K562 (cell line): ENCODE data around the gene PPT2. TPM values are rescaled to one million over a fixed set of nuclear protein-coding genes. Genes with fewer than 3 reads are reported as not detected.
A peak's percentile ranks its signal among the peaks of the same experiment; 100 is the strongest.

ENCODE experiments used
- ATAC-seq: fragments of 200-7000 bp; cut with Tn5 transposase; 3 replicates; pipeline ENCODE4 v1.9.1; 2020; ENCODE audit warnings: moderate library complexity
- BruUV-seq: library from RNA; stranded (reverse); fragments of 400-500 nt; replicated peaks from 2 replicates; lab custom pipeline; 2021; lab: Mats Ljungman, UMichigan
- CTCF ChIA-PET: fragments of 300-600 bp; formaldehyde crosslinking; extraction: SDS; loops from one replicate; lab custom pipeline; 2021; ENCODE audit warnings: low intra/inter-chr PET ratio; lab: Yijun Ruan, JAX
- POLR2A ChIA-PET: fragments of 300-600, 350-650 bp; sonication (Branson Sonifier 250); formaldehyde crosslinking; extraction: SDS; loops from one replicate; lab custom pipeline; 2021; ENCODE audit warnings: antibody characterized with exemption, inconsistent platforms; lab: Yijun Ruan, JAX
- DNase-seq, 4 experiments: peaks; one replicate each; pipeline versions ENCODE4 v3.0.0 to v3.0.0-alpha.2; 2011 to 2018; ENCODE audit warnings: low spot score in 3 of 4, mixed read lengths in 3 of 4; ENCODE audit errors: extremely low read depth in 1 of 4
- FAIRE-seq: peaks from 2 replicates; lab custom pipeline; 2011; peaks lifted over from hg19 to GRCh38; lab: Jason Lieb, UNC
- H2AFZ ChIP-seq: 2 replicates; pipeline ENCODE4 v1.6.0; 2011; ENCODE audit warnings: low read depth, low read length, control low read depth, inconsistent platforms
- H3K27ac ChIP-seq: fragments of 200-600 bp; 3 replicates; pipeline ENCODE4 v1.8.0; 2011; ENCODE audit warnings: low read depth, mild to moderate bottlenecking, control low read depth, inconsistent platforms, low read length, moderate library complexity, mixed read lengths; ENCODE audit errors: extremely low read depth
- H3K27me3 ChIP-seq, 2 experiments: fragments of 300-600 bp in 1 of 2; 2 replicates in 1 of 2; 3 replicates in 1 of 2; pipeline versions ENCODE4 v1.6.0 to v1.8.0; 2011; ENCODE audit warnings: inconsistent platforms in 2 of 2, low read length in 2 of 2, mild to moderate bottlenecking in 1 of 2, mixed read lengths in 1 of 2, moderate library complexity in 1 of 2; ENCODE audit not compliant: control insufficient read depth in 2 of 2, insufficient read depth in 2 of 2
- H3K36me3 ChIP-seq: fragments of 300-600 bp; 3 replicates; pipeline ENCODE4 v1.8.0; 2011; ENCODE audit warnings: mild to moderate bottlenecking, low read length, inconsistent platforms; ENCODE audit not compliant: control insufficient read depth, insufficient read depth
- H3K4me1 ChIP-seq, 2 experiments: fragments of 200-600 bp in 1 of 2; replicated peaks in 1 of 2; 2 replicates in 1 of 2; 3 replicates in 1 of 2; pipeline versions ENCODE4 v1.5.1 to v1.8.0; 2011; ENCODE audit warnings: inconsistent platforms in 2 of 2, low read length in 2 of 2, mild to moderate bottlenecking in 1 of 2, mixed read lengths in 1 of 2, moderate library complexity in 1 of 2; ENCODE audit not compliant: control insufficient read depth in 2 of 2, insufficient read depth in 2 of 2
- H3K4me2 ChIP-seq: 2 replicates; pipeline ENCODE4 v1.6.1; 2011; ENCODE audit warnings: low read length, control low read depth, inconsistent platforms, mixed read lengths; ENCODE audit not compliant: insufficient read depth
- H3K4me3 ChIP-seq: fragments of 200-600 bp; sonication (generic), shearing (Covaris generic); 2 replicates; pipeline ENCODE4 v1.5.1; 2016; ENCODE audit warnings: control low read depth, inconsistent platforms
- H3K79me2 ChIP-seq: fragments of 200-600 bp; 3 replicates; pipeline ENCODE4 v1.8.0; 2011; ENCODE audit warnings: low read length, inconsistent platforms; ENCODE audit not compliant: control insufficient read depth, insufficient read depth
- H3K9ac ChIP-seq, 2 experiments: 2 replicates each; pipeline versions ENCODE4 v1.6.0 to v1.6.1; 2011; ENCODE audit warnings: low read depth in 2 of 2, low read length in 2 of 2, control low read depth in 1 of 2, inconsistent platforms in 1 of 2, mild to moderate bottlenecking in 1 of 2, mixed read lengths in 1 of 2; ENCODE audit not compliant: insufficient read depth in 1 of 2
- H3K9me1 ChIP-seq: one replicate; pipeline ENCODE4 v1.6.0; 2011; ENCODE audit warnings: inconsistent platforms, mild to moderate bottlenecking, low read length, moderate library complexity; ENCODE audit not compliant: control insufficient read depth, insufficient read depth
- H3K9me3 ChIP-seq: replicated peaks from 2 replicates; pipeline ENCODE4 v1.5.1; 2011; ENCODE audit warnings: low read depth, low read length, inconsistent platforms; ENCODE audit not compliant: control insufficient read depth, insufficient read depth
- H4K20me1 ChIP-seq: replicated peaks from 2 replicates; pipeline ENCODE4 v1.6.1; 2011; ENCODE audit warnings: low read length, inconsistent platforms, mixed read lengths; ENCODE audit not compliant: control insufficient read depth, insufficient read depth
- ARHGAP35 ChIP-seq: fragments of 450-650 bp; IDR thresholded peaks from 2 replicates; pipeline ENCODE4 v1.6.1; 2018; ENCODE audit not compliant: partially characterized antibody
- FOXA3 ChIP-seq, 2 experiments: fragments of 450-650 bp in 1 of 2; sonication (generic) in 1 of 2; formaldehyde crosslinking; IDR thresholded peaks in 1 of 2; conservative IDR thresholded peaks in 1 of 2; 2 replicates each; pipeline versions ENCODE4 v1.4.0 to v1.8.0; 2020 to 2022; ENCODE audit warnings: mild to moderate bottlenecking in 2 of 2, missing genetic modification reagents in 1 of 2
- LCOR ChIP-seq: sonication (generic); formaldehyde crosslinking; IDR thresholded peaks from 2 replicates; pipeline ENCODE4 v1.8.0; 2022; ENCODE audit warnings: mild to moderate bottlenecking, missing genetic modification reagents
- TEAD1 ChIP-seq, 2 experiments: fragments of 450-650 bp in 1 of 2; sonication (generic) in 1 of 2; formaldehyde crosslinking; IDR thresholded peaks; 2 replicates each; pipeline versions ENCODE4 v1.4.0 to v1.8.0; 2020 to 2022; ENCODE audit warnings: mild to moderate bottlenecking in 2 of 2, missing genetic modification reagents in 1 of 2
- ZNF583 ChIP-seq: fragments of 250-450 bp; sonication (Bioruptor Pico); IDR thresholded peaks from 2 replicates; pipeline ENCODE4 v1.4.0; 2020
- WGBS: fragments of 100-300 bp; shearing (Covaris generic); methylation state at CpG from one replicate; pipeline ENCODE4 v1.1.6; 2016; ENCODE audit warnings: low coverage, mixed read lengths; ENCODE audit not compliant: insufficient coverage; ENCODE audit errors: missing lambda C conversion rate; 5-methylcytosine and 5-hydroxymethylcytosine counted together
- in situ Hi-C: fragments of 300-500 bp; cut with MboI; formaldehyde crosslinking; loops from 4 replicates; pipeline ENCODE4 v1.15.0; 2018; ENCODE audit warnings: inconsistent platforms, mixed read lengths
- intact Hi-C: fragments of 100-400 bp; cut with micrococcal nuclease; formaldehyde crosslinking; loops from 2 replicates; pipeline ENCODE4 v1.14.2; 2022
- polyA plus RNA-seq, 8 experiments: library from polyadenylated mRNA; depleted of rRNA in 4 of 8; stranded (reverse) in 5 of 8; unstranded in 3 of 8; fragments of >200 nt; fragmentation: Nextera tagmentation in 2 of 8; fragmentation: Illumina TruSeq in 1 of 8; extraction: Ambion mirVana in 2 of 8; extraction: Trizol in 1 of 8; gene quantifications; 2 replicates each; pipeline versions ENCODE4 v1.2.1 to v1.2.3, GENCODE V29; 2011 to 2014; ENCODE audit warnings: inconsistent platforms in 1 of 8, missing spikeins in 1 of 8
- total RNA-seq, 7 experiments: library from RNA; depleted of rRNA in 6 of 7; stranded (reverse); fragments of >200 nt in 6 of 7; fragmentation: Illumina TruSeq in 2 of 7; extraction: Trizol in 2 of 7; gene quantifications; 2 replicates each; pipeline versions ENCODE4 v1.2.1 to v1.2.3, GENCODE V29; 2011 to 2021; ENCODE audit warnings: low replicate concordance in 1 of 7
- TF ChIP-seq, protein P1 (sequence below): fragments of 450-650 bp; formaldehyde crosslinking; IDR thresholded peaks from 2 replicates; pipeline ENCODE4 v1.4.0; 2020; ENCODE audit warnings: mild to moderate bottlenecking, moderate library complexity
- TF ChIP-seq, protein P2 (sequence below), 2 experiments: fragments of 450-650 bp in 1 of 2; sonication (generic) in 1 of 2; formaldehyde crosslinking in 1 of 2; IDR thresholded peaks; 2 replicates each; pipeline versions ENCODE4 v1.7.1 to v1.9.0; 2016 to 2022; ENCODE audit warnings: inconsistent platforms in 1 of 2, mild to moderate bottlenecking in 1 of 2, missing genetic modification reagents in 1 of 2

PPT2 gene
- total and polyA plus RNA-seq, 9 of the 15 experiments (the other 6 are each of a cell fraction or from before 2014, with no cell fraction given), result 27.4 to 98.8 (median 69.9) TPM

DNA sequence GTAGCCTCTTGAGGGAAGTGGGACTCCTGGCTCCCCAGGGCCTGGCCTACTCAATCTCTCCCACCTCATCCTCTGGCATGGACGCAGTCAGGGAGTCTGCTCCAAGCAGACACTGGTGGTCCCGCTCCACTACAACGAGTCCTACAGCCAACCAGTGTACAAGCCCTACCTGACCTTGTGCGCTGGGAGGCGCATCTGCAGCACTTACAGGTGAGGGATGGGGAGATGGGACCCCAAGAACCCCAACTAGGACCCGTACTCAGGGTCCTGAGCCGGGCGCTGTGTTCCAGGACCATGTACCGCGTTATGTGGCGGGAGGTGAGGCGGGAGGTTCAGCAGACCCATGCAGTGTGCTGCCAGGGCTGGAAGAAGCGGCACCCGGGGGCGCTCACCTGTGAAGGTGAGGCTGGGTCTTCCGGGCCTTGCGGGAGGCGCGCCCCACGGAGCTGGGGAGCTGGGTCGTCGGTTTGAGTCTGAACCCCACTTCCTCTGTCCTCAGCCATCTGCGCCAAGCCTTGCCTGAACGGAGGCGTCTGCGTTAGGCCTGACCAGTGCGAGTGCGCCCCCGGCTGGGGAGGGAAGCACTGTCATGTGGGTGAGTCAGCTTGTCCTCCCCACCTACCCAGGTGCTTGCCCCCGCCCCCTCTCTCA, 12.6 kb downstream of the PPT2 start (continued):
- TF ChIP-seq, protein P1, sequence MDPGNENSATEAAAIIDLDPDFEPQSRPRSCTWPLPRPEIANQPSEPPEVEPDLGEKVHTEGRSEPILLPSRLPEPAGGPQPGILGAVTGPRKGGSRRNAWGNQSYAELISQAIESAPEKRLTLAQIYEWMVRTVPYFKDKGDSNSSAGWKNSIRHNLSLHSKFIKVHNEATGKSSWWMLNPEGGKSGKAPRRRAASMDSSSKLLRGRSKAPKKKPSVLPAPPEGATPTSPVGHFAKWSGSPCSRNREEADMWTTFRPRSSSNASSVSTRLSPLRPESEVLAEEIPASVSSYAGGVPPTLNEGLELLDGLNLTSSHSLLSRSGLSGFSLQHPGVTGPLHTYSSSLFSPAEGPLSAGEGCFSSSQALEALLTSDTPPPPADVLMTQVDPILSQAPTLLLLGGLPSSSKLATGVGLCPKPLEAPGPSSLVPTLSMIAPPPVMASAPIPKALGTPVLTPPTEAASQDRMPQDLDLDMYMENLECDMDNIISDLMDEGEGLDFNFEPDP, result no peak

DNA sequence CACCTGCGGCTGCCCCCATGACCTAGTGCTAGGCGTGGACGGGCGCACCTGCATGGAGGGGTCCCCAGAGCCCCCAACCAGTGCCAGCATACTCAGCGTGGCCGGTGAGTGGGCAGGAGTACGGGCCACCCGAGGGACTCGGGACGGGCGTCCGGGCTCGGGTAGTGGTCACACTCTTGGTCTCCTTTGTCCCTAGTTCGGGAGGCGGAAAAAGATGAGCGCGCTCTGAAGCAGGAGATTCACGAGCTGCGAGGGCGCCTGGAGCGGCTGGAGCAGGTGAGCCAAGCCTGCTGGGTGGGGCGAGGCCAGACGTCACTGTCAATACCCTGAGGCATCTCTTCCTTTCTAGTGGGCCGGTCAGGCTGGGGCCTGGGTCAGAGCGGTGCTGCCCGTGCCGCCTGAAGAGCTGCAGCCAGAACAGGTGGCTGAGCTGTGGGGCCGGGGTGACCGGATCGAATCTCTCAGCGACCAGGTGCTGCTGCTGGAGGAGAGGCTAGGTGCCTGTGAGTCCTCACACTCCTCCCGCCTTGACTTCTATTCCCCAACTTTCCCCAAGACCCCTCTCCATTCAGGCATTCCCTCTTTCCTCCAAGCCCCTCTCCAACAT, 13.3 kb downstream of the PPT2 start:
- intact Hi-C loops, result loop anchor here (5.0 kb wide), 1 partner anchor 50 kb away; no protein-coding TSS in a partner anchor
- no peak for FAIRE-seq
- TF ChIP-seq, protein P2, sequence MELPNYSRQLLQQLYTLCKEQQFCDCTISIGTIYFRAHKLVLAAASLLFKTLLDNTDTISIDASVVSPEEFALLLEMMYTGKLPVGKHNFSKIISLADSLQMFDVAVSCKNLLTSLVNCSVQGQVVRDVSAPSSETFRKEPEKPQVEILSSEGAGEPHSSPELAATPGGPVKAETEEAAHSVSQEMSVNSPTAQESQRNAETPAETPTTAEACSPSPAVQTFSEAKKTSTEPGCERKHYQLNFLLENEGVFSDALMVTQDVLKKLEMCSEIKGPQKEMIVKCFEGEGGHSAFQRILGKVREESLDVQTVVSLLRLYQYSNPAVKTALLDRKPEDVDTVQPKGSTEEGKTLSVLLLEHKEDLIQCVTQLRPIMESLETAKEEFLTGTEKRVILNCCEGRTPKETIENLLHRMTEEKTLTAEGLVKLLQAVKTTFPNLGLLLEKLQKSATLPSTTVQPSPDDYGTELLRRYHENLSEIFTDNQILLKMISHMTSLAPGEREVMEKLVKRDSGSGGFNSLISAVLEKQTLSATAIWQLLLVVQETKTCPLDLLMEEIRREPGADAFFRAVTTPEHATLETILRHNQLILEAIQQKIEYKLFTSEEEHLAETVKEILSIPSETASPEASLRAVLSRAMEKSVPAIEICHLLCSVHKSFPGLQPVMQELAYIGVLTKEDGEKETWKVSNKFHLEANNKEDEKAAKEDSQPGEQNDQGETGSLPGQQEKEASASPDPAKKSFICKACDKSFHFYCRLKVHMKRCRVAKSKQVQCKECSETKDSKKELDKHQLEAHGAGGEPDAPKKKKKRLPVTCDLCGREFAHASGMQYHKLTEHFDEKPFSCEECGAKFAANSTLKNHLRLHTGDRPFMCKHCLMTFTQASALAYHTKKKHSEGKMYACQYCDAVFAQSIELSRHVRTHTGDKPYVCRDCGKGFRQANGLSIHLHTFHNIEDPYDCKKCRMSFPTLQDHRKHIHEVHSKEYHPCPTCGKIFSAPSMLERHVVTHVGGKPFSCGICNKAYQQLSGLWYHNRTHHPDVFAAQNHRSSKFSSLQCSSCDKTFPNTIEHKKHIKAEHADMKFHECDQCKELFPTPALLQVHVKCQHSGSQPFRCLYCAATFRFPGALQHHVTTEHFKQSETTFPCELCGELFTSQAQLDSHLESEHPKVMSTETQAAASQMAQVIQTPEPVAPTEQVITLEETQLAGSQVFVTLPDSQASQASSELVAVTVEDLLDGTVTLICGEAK (IDR thresholded peaks at IDR 0.05), result peak; percentile 32; the same call in 1 of the 2 replicates
- TF ChIP-seq, protein P2 (CRISPR knock-in tag; IDR thresholded peaks at IDR 0.05), result no peak
- peak in 1 of 2 experiments; percentile 57; a peak in 1 of 4 replicates for TF ChIP-seq TEAD1 (CRISPR knock-in tag; IDR thresholded peaks at IDR 0.05)
- peak; percentile 79 for TF ChIP-seq ARHGAP35
- TF ChIP-seq ZNF583 (CRISPR knock-in tag), result peak; percentile 49; the same call in 1 of the 2 replicates
- TF ChIP-seq LCOR (CRISPR knock-in tag), result 0 out of 2 replicates have a peak, but pooled peaks have one; percentile 3
- peak in 1 of 2 experiments; percentile 67; a peak in 1 of 4 replicates for TF ChIP-seq FOXA3 (CRISPR knock-in tag; conservative IDR thresholded peaks at IDR 0.05 in 1 of 2, IDR thresholded peaks at IDR 0.05 in 1 of 2)

More for the DNA sequence above, 13.3 kb downstream of the PPT2 start:
- H3K36me3 ChIP-seq, result peaks cover 82% of the 10 kb centered on the region
- H3K27ac ChIP-seq, result peak overlapping the region; percentile 83
- no peaks in the 10 kb centered on the region for H4K20me1 ChIP-seq
- in situ Hi-C loops, result no loop called here
- peak overlapping the region; percentile 65 for H3K4me2 ChIP-seq
- no peaks in the 10 kb centered on the region for H3K9me1 ChIP-seq
- BruUV-seq, result no TSS peak
- peaks cover 44 to 51% of the 10 kb centered on the region in 2 experiments for H3K4me1 ChIP-seq
- no peak overlapping the region for H2AFZ ChIP-seq
- 83% methylated on average over 27 of the region's 32 CpGs for WGBS
- peak overlapping the region; percentile 53 to 88 for H3K9ac ChIP-seq
- no peaks in the 10 kb centered on the region for H3K9me3 ChIP-seq
- ChIA-PET CTCF (no interaction called here), POLR2A (interaction anchor here (0.8 to 2.2 kb wide), 8 partner anchors 10 to 74 kb away, joined by 3 to 25 read pairs (median 4); partner anchors contain the start of genes AGPAT1 and FKBPL)
- peaks cover 3% of the 10 kb centered on the region; the same call in 1 of the 3 replicates for H3K79me2 ChIP-seq
- ATAC-seq (peak; percentile 3; the same call in 2 of the 3 replicates), DNase-seq (no peak)
- no peaks in the 10 kb centered on the region for H3K27me3 ChIP-seq
- no peak overlapping the region for H3K4me3 ChIP-seq
